Inferior parietal cortex (tissue), 1 donor: ENCODE results near the gene RNF217.
"Not testable (repeated sequence)": the region's sequence is repeated elsewhere in the genome, so short reads cannot be mapped to it uniquely, and the experiment has no call there.

Experiments used
- DNase-seq: peaks from one replicate; pipeline ENCODE4 v3.0.0-alpha.2; 2016; ENCODE audit errors: extremely low spot score

RNF217 gene, protein sequence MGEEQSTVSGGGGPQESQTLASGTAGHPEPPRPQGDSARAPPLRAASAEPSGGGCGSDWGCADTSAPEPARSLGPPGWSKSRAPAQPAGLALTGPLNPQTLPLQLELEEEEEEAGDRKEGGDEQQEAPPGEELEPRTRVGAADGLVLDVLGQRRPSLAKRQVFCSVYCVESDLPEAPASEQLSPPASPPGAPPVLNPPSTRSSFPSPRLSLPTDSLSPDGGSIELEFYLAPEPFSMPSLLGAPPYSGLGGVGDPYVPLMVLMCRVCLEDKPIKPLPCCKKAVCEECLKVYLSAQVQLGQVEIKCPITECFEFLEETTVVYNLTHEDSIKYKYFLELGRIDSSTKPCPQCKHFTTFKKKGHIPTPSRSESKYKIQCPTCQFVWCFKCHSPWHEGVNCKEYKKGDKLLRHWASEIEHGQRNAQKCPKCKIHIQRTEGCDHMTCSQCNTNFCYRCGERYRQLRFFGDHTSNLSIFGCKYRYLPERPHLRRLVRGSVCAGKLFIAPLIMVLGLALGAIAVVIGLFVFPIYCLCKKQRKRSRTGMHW

GRCh38 chr6:124961777-124962638 is at the start of gene RNF217:
Gene RNF217 (plus strand): TSS chr6:124962437. CDS start chr6:124962545, 108 bp downstream.
- DNase-seq, result peak; percentile 60

DNA sequence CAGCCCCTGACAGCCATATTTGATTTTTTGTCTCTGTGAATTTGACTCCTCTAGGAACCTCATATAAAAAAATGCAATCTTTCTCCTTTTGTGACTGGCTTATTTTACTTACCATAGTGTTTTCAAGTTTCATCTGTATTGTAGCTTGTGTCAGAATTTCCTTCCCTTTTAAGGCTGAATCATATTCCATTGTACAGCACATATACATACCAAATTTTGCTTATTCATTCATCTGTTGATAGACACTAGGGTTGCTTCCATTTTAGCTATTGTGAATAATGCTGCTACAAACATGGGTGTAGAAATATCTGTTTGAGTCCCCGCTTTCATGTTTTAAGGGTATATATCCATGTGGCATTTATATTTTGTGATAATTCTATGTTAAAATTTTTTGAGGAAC is 49.2 kb upstream of the RNF217 start:
- DNase-seq, result no peak

GRCh38 chr6:124917769-124918168 is 44.5 kb upstream of the RNF217 start:
- DNase-seq, result no peak

DNA sequence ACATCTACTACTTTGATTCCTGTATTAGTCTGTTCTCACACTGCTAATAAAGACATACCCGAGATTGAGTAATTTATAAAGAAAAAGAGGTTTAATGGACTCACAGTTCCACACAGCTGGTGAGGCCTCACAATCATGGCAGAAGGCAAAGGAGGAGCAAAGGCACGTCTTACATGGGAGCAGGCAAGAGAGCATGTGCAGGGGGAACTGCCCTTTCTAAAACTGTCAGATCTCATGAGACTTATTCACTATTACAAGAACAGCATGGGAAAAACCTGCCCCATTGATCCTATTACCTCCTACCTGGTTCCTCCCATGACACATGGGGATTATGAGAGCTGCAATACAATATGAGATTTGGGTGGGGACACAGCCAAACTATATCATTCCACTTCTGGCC is 42.5 kb upstream of the RNF217 start:
- not testable (repeated sequence) for DNase-seq

GRCh38 chr6:124924333-124924759 is 37.9 kb upstream of the RNF217 start:
- no peak for DNase-seq

- no peak for DNase-seq
These were observed 35.8 kb upstream of the RNF217 start for GRCh38 chr6:124926435-124926834.

DNA sequence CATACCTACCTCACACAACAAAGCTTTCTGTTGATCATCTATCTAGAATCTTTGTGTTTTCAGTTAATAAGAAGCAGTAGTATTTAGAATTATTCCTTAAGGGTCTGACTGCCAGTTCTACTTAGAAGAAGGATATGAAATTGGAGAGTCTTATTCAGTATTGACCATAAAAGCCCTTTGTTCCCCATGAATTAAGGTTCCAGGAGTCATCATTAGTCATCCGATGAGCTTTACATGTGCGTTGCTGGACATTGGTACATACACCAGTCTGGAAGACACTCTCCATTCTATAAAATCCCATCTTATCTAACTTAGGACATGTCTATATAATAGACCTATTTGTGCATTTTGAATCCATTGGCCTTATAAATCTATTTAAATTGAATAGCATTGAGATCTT is 34.4 kb upstream of the RNF217 start:
- DNase-seq, result no peak

- no peak for DNase-seq
These were observed 33.4 kb upstream of the RNF217 start for GRCh38 chr6:124928851-124929250.

GRCh38 chr6:124937645-124938044 is 24.6 kb upstream of the RNF217 start:
- DNase-seq, result no peak

- no peak for DNase-seq
These were observed 21.0 kb upstream of the RNF217 start for GRCh38 chr6:124941259-124941658.

DNA sequence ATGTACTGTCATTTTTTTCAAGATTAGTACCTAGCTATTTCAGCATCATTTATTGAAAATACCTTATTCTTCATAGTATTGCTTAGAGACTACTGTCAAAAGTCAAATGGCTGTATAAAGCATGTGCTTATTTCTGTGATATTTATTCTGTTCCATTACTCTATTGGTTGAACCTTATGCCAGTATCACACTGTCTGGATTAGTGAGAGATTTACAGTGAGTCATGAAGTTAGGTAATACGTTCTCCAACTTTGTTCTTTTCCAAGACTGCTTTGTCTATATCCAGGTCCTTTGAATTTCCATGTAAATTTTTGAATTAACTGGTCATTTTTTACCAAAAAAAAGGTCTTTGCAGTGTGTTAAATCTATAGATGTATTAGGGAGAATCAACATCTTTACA is 18.6 kb upstream of the RNF217 start:
- no peak for DNase-seq

- no peak for DNase-seq
These were observed 14.2 kb upstream of the RNF217 start for GRCh38 chr6:124947971-124948451.

GRCh38 chr6:124949706-124950105 is 12.5 kb upstream of the RNF217 start:
- no peak for DNase-seq

GRCh38 chr6:124953808-124954207 is 8.4 kb upstream of the RNF217 start:
- no peak for DNase-seq

GRCh38 chr6:124955108-124955856 is 7.0 kb upstream of the RNF217 start:
- DNase-seq, result no peak

DNA sequence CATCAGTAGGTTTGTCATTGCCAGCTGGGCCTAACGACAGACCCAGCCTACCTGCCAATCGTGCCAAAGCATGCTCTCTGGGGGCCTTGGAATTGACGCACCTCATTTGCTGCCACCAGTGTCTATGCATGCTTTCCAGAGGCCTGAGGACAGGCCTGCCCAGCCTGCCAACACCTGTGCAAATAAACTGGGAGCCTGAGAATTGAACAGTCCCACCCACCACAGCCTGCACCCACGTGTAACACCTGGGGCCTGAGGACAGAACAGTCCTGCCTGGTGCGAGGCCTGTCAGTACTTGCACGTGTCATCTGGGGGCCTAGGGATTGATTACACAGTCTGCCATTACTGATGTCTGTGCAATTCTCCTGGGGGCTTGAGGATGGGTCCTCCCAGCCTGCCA is 6.2 kb upstream of the RNF217 start:
- DNase-seq, result no peak

GRCh38 chr6:124958149-124958548 is 4.1 kb upstream of the RNF217 start:
- DNase-seq, result no peak

DNA sequence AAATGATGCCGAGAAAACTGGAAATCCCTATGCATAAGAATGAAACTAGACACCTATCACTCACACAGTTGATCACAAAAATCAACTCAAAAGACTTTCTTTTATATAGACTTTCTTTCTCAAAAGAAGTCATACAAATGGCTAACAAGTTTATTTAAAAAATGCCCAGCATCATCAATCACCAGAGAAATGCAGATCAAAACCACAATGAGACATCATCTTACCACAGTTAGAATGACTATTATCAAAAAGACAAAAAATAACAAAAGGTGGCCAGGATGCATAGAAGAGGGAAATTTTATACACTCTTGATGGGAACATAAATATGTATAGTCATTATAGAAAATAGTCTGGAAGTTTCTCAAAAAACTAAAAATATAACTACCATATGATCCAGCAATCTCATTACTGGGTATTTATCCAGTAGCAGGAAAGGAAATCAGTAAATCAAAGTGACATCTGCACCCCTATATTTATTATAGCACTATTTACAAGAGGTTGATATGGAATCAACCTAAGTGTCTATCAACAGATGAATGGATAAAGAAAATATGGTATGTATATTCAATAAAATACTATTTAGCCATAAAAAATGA is 3.4 kb upstream of the RNF217 start:
- no peak for DNase-seq

DNA sequence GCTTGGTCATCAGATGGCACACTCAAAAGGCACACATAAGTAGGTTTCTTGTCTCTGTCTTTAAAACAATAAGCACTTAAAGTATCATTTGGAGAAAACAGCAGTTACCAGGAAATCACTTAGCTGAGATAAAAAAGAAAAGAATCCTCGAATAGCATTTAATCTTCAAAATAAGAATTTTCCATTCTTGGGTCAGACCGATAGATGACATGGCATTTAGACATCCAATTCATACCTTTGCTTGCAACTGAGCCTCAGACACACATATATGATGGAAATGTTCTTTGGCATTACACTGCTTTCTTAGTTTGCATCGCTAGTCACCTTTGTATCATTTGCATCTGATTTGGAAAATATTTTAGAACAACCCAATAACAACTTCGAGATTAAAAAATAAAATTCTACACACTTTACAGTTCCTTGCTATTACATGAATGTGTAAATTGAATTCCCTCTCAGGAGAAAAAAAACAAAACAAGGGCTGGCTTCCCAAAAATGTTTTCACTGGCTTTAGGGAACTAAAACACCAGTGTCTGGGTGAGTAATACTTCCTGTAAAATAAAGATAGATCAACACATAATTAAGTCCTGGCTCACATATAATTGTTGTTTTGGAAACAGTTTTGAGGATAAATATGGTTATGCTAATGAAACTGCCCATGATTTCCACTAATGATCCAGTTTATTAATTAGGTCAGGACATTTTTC is 1.3 kb upstream of the RNF217 start:
- no peak for DNase-seq

DNA sequence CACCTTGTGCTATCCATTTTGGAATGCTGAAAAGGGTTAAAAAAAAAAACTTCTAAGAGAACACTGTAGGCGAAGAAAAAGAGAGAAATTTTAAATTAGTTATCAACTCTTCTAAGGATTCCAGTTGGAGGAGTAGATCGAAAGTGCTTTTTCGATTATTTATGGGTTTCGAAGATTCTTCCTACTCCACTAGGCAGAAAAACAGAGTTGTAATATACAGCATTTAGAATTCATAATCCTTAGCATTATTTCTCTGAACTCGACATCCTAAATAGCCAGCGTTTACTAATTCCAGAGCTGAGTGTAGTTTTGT is 817 bp upstream of the RNF217 start:
- DNase-seq, result no peak
